HCEC 1CT (cell line): ENCODE results near the gene RXRB.

ENCODE experiments used
- DNase-seq: peaks from one replicate; pipeline ENCODE4 v3.0.0-alpha.2; 2017

The RXRB gene

DNA sequence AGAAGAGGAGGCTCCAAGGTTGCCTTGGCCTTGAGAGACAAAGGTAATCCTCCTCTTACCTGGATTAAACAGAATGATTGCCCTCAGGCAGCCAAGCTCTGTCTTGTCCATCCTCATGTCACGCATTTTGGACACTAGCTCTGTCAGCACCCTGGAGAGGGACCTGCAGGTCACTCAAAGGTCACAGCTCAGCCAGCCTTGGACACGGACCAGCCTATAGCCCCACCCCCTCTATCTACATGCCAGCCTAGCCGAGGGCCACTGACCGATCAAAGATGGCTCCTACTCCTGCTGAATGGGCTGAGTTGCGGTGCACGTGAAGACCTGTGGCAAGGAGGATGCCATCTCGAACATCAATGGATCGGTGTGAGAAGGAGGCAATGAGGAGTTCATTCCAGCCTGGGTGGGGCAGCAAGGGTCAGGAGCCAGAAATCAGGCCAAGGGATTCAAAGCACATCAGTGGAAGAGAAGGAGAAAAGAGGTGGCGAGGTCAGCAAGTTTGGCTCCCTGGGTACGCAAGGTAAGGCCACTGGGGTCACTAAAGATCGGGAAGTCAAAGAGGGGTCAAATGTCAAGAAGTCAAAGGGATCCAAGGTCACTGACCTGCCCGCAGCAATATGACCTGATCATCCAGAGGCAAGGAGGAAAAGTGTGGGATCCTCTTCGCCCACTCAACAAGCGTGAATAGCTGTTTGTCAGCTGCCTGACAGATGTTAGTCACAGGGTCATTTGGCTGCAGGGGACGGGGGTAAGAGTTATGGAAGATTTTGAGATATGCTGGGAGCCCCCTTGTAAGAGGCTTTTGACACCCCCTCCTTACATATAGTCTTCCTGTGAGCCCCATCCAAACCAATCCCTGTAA lies 4.9 kb downstream of the RXRB start:
- DNase-seq = no peak

- no peak for DNase-seq
Observed at GRCh38 chr6:33194431-33194979, 6.0 kb downstream of the RXRB start.

DNA sequence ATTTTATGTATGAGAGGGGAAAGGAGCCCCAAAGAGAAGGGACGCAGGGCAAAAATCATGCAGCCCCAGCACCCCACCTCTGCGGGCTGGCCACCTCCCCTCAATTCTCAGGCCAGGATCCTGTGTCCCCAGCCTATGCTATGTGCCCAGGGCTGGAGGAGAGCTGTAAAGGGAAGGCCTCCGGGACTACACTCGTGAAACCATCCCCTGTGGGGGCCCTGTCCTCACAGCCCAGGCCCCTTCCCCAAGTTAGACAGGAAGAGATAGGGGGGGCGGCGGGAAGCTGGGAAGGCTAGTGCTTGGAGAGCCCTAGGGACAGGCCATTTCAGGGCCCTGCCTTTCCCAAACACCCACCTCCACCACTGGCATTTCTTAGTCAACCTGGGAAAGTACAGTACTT lies 6.8 kb downstream of the RXRB start:
- no peak for DNase-seq

DNA sequence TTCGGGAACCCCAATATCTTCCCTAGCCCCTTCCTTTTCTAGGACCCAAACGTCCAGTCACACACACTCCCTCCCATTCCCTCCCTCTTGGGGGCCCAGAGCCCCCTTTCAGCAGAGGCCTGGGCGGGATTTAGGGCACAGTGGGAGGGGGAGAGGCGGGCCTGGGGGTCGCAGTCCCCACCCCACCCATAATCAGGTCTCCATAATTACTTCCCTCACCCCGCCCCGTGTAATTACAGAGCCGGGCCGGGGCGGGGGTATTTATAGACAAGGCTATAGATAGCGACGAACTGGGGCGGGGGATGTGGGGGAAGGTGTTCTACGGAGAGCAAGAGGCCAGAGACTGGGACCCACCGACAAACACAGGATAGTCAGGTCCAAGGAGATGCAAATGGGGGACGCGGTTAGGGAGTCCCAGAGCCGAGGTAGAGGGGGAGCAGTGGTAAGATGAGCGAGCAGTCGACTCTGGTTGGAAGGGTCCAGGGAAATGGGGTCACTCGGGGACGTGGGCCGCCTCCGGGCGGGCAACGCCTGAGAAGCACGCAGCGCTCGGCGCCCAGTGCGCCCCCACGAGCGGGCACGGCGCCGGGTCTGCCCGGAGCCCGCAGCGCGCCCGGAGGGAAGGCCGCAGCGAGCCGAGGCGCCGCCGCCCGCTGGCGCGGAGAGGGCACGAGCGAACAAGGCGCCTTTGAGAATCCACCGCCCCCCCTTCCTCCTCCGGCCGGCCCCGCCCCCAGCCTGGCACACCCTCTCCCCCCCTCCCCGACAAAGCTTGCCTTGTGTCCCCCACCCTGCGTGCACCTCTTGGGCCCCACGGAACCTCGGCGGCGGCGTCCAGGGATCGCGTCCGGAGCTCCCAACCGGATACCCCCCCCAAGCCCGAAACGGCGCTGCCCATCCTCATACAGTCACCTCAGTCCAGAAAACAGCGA lies 7.5 kb downstream of the RXRB start:
- no peak for DNase-seq

DNA sequence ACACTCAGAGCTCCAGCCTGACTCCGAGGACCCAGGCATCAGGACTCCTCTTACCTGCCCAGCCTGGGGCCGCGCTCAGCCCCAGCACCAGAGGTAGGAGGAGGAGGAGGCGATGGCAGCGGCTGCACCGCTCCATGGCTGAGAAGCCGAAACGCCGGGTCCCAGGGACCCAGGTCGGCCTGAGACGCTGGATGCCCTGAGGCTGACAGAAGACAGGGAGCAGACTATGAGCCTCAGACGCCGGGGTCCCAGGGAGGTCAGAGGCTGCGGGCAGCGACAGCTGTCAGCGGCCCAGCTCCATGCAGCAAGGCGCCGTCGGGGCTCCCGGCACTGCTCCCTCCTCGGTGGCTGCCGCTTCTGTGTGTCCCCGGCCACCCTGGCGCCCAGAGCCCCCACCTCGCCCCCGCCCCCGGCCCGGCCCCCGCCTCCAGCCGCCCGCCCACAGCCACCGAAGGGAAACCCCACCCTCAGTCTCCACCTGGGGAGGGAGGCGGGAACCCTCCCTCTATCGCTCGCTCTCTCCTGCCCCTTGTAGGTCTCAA lies 8.3 kb downstream of the RXRB start, which contains the start of gene COL11A2:
COL11A2 (minus strand) TSS at position 363 of the 542 bp plus-strand sequence; CDS start at position 136, 227 bp downstream.
- DNase-seq = no peak

- DNase-seq = no peak
Observed at GRCh38 chr6:33191383-33192104, 8.9 kb downstream of the RXRB start.

GRCh38 chr6:33190504-33191107 lies 9.9 kb downstream of the RXRB start:
- DNase-seq = no peak

GRCh38 chr6:33189625-33190448 lies 10.6 kb downstream of the RXRB start:
- DNase-seq = no peak

- no peak for DNase-seq
Observed at GRCh38 chr6:33189164-33189563, 11.3 kb downstream of the RXRB start.

DNA sequence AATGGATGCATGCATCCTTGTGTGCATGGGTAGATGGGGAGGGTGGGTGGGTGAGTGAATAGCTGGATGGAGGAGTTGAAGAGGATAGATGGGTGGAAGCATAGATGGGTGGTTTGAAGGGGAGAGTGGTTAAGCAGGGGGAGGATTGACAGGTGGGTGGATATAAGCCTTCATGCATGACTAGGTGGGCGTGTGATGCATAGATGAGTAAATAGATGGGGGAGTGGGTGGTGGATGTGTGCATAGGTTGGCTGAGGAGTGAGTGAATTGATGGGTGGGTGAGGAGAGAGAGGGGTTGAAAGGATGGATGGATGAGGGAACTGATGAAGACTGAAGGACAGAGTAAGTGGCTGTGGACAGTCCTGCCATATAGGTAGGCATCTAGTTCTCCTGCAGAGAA lies 12.7 kb downstream of the RXRB start:
- no peak for DNase-seq

DNA sequence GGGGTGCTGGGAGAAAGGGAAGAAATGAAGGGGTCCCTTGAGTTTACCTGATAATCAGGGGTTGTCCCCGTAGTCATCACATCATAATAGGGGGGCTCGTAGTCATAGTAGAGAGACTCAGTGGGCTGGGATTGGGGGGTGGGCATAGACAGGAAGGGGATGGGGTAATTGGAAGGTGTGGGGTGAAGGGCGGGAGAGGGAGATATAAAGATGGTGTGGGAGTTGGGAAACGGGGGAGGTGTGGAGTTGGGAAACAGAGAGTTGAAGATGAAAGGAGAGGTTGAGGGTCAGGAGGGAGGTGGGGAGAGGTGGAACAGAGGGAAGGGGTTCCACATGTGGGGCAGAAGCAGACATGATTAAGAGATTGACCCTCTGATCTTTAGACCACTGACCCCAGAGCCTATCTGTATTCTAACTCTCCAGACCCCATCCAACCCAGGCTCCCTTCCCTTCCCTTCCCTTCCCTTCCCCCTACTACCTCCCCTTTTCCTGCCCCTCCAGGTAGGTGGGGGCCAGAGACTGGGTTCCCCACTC lies 14.7 kb downstream of the RXRB start:
- DNase-seq = no peak

DNA sequence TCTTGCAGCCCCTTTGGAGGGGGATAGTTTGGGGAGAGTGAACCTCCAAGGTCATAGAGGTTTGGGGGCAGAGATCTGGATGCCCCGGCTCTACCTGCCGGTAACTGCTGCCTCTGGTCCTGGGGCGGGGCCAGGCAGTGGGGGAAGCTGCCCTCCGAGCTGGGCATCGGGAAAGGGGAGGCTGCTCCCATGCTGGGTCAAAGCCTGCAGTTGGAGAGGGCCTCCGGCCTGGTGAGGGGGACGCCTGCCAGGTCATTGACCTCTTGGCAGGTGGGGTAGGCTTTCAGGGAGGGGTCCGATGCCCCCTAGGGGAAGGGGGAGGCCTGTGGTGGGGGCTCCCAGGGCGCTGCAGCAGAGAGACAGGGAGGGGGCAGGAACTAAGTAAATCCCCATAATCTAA lies 15.3 kb downstream of the RXRB start:
- no peak for DNase-seq

DNA sequence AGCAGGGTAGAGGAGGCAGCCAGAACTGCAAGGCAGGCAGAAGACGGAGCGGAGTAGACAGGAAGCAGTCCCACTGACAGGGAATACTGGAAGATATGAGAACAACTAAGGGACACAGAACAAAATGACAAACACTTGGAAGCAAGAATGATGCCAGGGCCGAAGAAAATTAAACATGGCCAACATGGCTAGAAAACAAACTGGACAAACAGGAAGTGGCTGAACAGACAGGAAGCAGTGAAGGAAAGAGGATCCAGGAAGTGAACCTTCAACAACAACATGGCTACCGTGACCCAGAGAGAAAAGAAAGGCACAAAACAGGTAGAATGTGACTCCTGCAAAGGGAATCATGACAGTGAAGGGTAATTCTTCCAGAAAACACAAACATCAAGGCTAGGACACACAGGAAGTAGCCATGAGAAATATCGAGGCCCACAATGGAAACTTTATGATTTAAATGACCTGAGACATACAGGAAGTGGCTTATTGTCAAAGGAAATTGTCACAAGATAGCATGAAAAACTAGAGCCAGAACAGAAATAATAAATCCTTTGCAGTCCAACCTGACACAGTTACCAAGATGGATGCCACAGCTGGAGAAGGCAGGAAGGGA lies 17.3 kb downstream of the RXRB start:
- no peak for DNase-seq

DNA sequence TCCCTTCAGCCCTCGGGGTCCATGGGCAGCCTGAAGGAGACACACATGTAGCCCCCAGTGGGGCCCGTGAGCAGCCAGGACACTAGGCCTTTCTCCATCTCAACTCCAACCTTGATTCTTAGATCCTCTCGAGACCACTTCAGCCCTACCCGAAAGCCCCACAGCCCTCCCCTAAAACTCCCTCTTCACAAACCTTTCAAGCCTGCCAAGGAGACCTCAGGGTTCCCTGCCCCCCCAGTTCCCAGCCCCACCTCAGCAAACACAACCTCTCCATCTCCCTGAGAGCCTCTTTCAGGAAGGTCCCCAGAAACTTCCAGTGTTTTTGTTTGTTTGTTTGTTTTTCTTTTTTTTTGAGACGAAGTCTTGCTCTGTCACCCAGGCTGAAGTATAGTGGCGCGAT lies 19.3 kb downstream of the RXRB start:
- DNase-seq = no peak

- no peak for DNase-seq
Observed at GRCh38 chr6:33178755-33179475, 21.6 kb downstream of the RXRB start.

- DNase-seq = no peak
Observed at GRCh38 chr6:33177552-33178446, 22.7 kb downstream of the RXRB start.

- no peak for DNase-seq
Observed at GRCh38 chr6:33176906-33177305, 23.6 kb downstream of the RXRB start.

DNA sequence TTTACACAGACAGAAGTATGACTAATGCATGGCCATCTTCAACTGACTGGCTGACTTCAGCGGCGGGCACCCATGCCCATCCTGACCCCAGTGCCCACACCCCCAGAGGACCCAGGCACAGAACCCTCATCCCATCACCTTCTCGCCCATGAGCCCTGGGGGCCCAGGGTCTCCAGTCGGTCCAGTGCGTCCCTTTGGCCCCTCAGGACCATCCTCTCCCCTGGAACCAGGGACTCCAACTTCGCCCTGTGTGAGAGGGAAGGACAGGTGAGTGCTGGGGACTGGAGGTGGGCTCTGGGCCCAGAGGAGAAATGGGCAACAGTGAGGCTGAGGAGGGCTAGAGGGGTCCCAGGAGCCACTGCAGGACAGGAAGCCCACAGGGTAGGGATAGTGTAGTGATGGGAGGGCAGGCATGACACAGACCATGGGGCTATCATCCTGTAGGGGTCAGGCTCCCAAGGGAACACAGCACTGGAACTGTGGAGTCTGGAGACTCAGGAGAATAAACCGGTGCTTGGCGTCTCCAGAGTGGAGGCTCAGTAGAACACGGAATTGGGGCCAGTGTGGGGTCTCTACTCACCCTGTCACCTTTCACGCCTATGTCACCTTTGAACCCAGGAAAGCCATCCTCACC lies 24.9 kb downstream of the RXRB start:
- DNase-seq = no peak
